NCI-H146 treated with DMSO at 0.1 percent for 48 hours (cell line): ENCODE data around the gene RALGPS2.
"Not testable (repeated sequence)": the region's sequence is repeated elsewhere in the genome, so short reads cannot be mapped to it uniquely, and the experiment has no call there.

ENCODE experiments used
- DNase-seq: peaks from one replicate; lab custom pipeline; 2025; ENCODE audit not compliant: unreplicated experiment; lab: John Stamatoyannopoulos, UW

The RALGPS2 gene

GRCh38 chr1:178940068-178940765 is 215.2 kb downstream of the RALGPS2 start:
- no peak for DNase-seq

- no peak for DNase-seq
These were observed 216.2 kb downstream of the RALGPS2 start for GRCh38 chr1:178941261-178941689.

GRCh38 chr1:178941849-178942248 is 216.8 kb downstream of the RALGPS2 start:
- DNase-seq, result no peak

- DNase-seq, result no peak
These were observed 217.5 kb downstream of the RALGPS2 start for GRCh38 chr1:178942285-178943198.

- DNase-seq, result no peak
These were observed 219.7 kb downstream of the RALGPS2 start for GRCh38 chr1:178944729-178945128.

GRCh38 chr1:178945763-178946266 is 220.8 kb downstream of the RALGPS2 start:
- DNase-seq, result no peak

- DNase-seq, result no peak
These were observed 221.4 kb downstream of the RALGPS2 start for GRCh38 chr1:178946416-178946815.

GRCh38 chr1:178946855-178947676 is 222.0 kb downstream of the RALGPS2 start:
- DNase-seq, result no peak

GRCh38 chr1:178947677-178947981 is 222.6 kb downstream of the RALGPS2 start:
- DNase-seq, result no peak

- no peak for DNase-seq
These were observed 223.6 kb downstream of the RALGPS2 start for GRCh38 chr1:178948676-178949075.

- DNase-seq, result not testable (repeated sequence)
These were observed 224.8 kb downstream of the RALGPS2 start for GRCh38 chr1:178949866-178950265.

GRCh38 chr1:178951600-178951999 is 226.6 kb downstream of the RALGPS2 start:
- no peak for DNase-seq

- DNase-seq, result no peak
These were observed 228.0 kb downstream of the RALGPS2 start for GRCh38 chr1:178953034-178953433.

GRCh38 chr1:178953538-178954324 is 228.7 kb downstream of the RALGPS2 start:
- no peak for DNase-seq

- no peak for DNase-seq
These were observed 229.3 kb downstream of the RALGPS2 start for GRCh38 chr1:178954325-178954690.

- no peak for DNase-seq
These were observed 229.9 kb downstream of the RALGPS2 start for GRCh38 chr1:178954937-178955336.

- DNase-seq, result no peak
These were observed 230.4 kb downstream of the RALGPS2 start for GRCh38 chr1:178955391-178955954.

- DNase-seq, result no peak
These were observed 233.4 kb downstream of the RALGPS2 start for GRCh38 chr1:178958491-178958890.

- no peak for DNase-seq
These were observed 234.8 kb downstream of the RALGPS2 start for GRCh38 chr1:178959543-178960460.
